GM19099 (cell line): ENCODE measurements around the gene PDCL3.

Experiments
- POLR2A ChIP-seq: IDR thresholded peaks from 3 replicates; pipeline ENCODE4 v1.6.1; 2011; ENCODE audit warnings: low read depth; ENCODE audit not compliant: insufficient read length; ENCODE audit errors: extremely low read depth

PDCL3 gene

DNA sequence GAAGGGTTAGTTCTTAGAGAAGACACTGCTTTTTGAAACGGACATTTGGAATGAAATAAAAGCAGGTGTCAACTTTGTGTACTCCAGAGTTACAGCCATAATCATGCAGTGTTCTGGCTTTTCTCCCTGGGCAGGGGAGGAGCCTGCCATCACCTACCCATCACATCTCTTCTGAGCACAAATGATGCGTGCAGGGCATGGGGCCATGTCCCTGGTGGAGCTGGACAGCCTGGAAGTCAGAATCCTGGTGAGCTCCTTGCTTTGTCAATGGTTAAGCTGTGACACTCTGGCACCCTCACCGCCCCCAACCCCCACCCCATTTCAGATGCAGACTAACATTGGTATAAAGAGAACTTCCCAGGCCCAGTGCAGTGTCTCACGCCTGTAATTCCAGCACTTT lies 53.1 kb downstream of the PDCL3 start:
- TF ChIP-seq POLR2A, result no peak

DNA sequence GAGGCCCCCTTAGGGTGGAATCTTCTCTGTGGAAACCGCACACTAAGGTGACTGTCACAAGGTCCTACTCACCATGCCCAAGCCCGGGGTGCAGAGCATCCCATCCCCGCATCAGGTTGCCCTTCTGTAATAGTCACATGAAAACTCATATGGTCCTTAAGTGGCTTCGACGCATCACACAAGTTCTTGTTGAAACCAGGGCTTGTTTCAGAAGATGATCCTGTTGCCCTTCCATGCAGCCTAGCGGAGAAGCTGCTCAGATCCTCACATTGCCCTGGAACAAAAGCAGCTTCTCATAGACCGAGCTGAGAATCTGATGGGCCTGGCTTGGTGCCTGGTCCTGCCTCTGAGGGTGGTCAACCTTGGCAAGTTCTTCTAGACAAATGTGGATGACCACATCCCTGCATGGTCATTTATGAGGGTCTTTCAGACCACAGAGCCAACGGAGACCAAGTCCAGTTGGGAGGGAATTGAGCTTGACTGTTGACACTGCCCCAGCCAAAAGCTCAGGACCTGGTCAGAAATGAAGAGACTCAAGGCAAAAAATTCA lies 54.1 kb downstream of the PDCL3 start:
- TF ChIP-seq POLR2A, result no peak

DNA sequence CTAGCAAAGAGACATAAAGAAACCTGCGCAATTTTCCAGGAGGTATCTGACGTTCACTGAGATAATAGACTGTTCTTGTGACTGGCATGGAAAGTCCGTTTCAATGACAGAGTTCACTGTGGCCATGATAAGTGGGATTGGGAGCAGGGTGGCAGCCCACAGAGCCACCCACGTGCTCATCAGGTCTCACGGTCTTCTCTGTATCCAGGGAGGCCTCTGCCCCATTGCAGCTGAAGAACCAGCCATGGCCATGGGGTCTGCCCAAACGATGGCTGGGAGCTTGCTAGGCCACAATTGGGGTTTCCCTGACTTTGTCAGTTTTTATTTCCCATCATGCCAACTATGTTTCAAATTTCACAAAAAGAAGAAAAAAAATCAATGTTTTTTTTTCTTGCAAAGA lies 57.2 kb downstream of the PDCL3 start:
- TF ChIP-seq POLR2A, result no peak

DNA sequence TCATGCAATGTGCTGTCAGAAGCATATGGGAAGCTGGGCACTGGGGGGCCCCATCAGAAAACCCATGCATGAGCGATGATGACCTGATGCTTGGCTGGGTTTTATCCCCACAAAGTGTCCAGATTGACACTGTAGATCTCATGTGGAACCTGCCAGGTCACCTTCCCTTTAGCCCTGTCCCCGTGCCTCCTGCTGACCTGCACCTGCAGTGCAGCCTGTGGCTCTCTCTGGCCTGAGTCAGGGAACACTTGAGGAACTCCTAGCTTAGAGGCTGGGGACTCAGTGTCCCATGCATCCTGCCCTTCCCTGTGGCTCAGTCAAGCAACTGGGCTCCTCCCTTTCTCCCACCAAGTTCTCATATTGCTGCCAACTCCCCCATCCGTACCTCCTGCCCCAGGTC lies 57.7 kb downstream of the PDCL3 start:
- no peak for TF ChIP-seq POLR2A

DNA sequence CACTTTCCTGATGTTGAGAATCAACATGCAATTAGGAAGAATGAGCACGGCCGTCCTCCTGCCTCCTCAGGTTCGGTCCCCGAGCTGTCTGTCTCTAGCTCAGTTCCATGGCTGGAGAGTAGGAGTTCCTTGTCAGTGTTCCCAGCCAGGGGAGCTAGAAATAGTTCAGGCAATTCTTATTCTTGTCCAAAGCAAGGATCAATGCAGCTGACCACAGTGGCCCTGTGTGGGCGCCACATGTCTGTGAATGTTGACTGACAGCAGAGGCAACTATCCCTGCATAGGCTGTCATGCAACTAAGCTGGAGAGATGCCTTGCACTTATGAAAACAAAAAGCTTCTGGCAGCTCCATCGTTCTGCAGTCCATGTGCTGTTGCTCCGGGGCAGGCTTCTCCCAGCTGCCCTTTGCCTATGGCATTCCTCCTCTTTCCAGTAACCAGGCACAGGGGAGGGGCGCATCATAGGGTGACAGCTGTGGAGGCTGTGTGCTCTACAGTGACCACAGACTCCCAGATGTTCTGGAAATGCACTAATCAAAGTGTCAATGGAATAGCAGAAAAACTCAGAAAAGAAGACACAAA lies 58.7 kb downstream of the PDCL3 start:
- no peak for TF ChIP-seq POLR2A

DNA sequence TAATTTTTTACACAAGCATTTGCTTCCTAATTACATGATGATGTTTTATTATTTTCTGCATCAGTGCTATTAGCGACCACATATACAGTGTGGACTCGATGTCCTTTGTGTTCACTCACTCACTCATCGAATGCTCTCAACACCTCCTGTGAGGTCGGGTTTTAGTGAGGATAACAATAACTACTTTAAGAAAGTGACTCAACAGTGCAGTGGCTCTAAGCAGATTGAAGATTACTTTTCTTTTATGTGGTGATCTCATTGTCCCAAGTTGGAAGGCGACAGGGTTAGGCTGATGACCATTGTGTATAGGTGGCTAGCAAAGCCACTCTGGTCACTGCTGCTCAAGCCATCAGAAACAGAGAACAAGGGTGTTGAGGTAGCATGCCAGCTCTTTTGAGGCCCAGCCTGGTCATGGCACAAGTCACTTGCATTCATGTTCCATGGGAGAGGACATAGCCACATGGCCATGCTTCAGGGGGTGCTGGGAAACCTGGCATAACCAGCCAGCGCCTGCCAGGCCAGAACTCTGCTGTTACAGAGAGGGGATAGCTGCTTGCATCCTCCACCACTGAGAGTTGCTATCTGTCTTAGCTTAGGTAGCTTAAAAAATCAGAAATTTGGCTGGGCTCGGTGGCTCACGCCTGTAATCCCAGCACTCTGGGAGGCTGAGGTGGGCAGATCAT lies 60.4 kb downstream of the PDCL3 start:
- no peak for TF ChIP-seq POLR2A

DNA sequence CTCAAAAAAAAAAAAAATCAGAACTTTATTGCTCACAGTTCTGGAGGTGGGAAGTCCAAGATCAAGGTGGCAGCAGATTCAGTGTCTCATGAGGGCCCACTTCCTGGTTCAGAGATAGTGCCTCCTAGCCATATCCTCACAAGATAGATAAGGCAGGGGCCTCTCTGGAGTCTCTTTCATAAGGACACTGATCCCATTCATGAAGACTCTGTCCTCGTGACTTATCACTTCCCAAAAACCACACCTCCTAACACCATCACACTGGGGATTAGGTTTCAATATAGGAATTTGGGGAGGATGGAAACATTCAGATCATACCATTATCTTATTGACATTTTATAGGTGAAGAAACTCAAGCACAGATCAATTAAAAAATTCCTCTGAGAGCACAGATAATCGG lies 61.1 kb downstream of the PDCL3 start:
- TF ChIP-seq POLR2A, result no peak

DNA sequence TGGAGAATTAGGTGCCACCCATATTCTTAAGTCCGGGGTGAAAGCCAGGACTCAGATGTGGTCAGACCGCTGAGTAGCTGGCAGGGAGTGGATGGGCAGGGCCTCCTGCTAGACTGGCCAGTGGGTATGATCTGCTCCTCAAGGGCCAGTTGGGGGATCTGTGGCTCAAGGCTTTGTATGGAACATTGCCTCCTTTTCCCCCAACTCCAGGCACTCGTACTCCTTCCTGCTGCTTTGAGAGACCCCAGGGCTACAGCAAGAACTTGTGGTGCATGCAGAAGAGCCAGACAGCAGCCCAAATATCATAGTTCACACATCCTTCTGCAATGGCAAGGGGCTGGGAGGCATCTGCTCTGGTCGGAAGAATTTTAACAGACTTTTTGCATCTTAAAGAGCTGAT lies 61.7 kb downstream of the PDCL3 start:
- TF ChIP-seq POLR2A, result no peak

DNA sequence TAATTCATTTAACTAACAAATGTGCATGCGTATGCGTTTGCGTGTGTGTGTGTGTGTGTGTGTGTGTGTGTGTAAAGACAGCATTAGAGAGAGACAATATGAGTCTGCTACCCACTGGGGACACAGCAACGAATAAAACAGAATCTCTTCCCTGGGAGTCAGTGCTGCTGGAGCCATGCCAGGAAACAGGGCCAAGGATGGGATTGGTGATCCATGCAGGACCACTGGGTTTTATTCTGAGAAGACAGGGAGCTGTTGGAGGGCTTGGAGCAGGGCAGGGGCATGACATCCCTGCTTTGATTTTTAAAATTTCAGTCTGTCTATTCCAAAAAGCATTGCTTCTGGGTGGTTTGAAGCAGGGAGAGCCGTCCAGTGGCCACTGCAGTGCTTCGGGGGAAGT lies 62.9 kb downstream of the PDCL3 start:
- TF ChIP-seq POLR2A, result no peak
